PFSK-1 (cell line): ENCODE measurements around the gene VGLL4.

Experiments used
- FOXP2 ChIP-seq: optimal IDR thresholded peaks from 2 replicates; pipeline ENCODE3; 2011; ENCODE audit warnings: borderline replicate concordance, control low read depth, inconsistent platforms; ENCODE audit not compliant: insufficient read depth; ENCODE audit errors: extremely low read length, extremely low read depth
- POLR2AphosphoS5 ChIP-seq: IDR thresholded peaks from 2 replicates; pipeline ENCODE4 v1.6.1; 2012; ENCODE audit warnings: low read depth, mild to moderate bottlenecking, control low read depth, low read length, moderate library complexity
- REST ChIP-seq, 2 experiments: IDR thresholded peaks; 2 replicates each; pipeline versions ENCODE4 v1.6.1 to v1.8.0; 2011 to 2012; ENCODE audit warnings: low read depth in 2 of 2, low read length in 2 of 2, control low read depth in 1 of 2, inconsistent platforms in 1 of 2, mild to moderate bottlenecking in 1 of 2, moderate library complexity in 1 of 2; ENCODE audit not compliant: insufficient read depth in 1 of 2
- SIN3A ChIP-seq: IDR thresholded peaks from 2 replicates; pipeline ENCODE4 v1.6.1; 2012; ENCODE audit warnings: mild to moderate bottlenecking, low read length, moderate library complexity, borderline replicate concordance; ENCODE audit not compliant: insufficient read depth
- TAF1 ChIP-seq: IDR thresholded peaks from 2 replicates; pipeline ENCODE4 v1.6.1; 2012; ENCODE audit warnings: low read length, control low read depth, borderline replicate concordance; ENCODE audit not compliant: insufficient read depth

DNA sequence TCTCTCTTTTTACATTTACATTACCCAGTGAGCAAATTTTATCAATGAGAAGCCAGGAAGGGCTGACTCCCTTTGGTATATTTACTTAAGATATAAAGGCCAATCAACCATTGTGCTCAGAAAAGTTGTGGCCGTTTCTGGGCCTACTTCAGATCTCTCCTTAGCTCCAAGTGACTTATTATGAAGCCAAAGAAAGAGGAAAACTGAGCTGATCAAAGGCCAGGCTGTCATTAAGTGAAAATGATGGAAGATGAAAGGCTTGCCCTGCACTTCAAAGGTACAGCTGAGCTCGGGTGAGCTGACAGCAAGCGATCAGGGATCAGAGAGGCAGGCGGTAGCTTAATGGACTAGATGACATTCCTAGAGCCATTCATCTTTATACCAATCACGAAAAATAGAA is 24.8 kb downstream of the VGLL4 start:
- TF ChIP-seq TAF1 (no peak), SIN3A (no peak), POLR2AphosphoS5 (no peak), REST (IDR thresholded peaks at IDR 0.05; ENCODE audit: insufficient read depth in 1 of 2, low read depth in 2 of 2, low read length in 2 of 2) (no peak), FOXP2 (no peak)
